ENCODE measurements around the gene TGM5. TPM values are rescaled to one million over a fixed set of nuclear protein-coding genes. Genes with fewer than 3 reads are reported as not detected.
"Not testable (repeated sequence)": the region's sequence is repeated elsewhere in the genome, so short reads cannot be mapped to it uniquely, and the experiment has no call there.

TGM5 gene
- total RNA-seq, 1 experiment from 2014 or later = 0.13 TPM

DNA sequence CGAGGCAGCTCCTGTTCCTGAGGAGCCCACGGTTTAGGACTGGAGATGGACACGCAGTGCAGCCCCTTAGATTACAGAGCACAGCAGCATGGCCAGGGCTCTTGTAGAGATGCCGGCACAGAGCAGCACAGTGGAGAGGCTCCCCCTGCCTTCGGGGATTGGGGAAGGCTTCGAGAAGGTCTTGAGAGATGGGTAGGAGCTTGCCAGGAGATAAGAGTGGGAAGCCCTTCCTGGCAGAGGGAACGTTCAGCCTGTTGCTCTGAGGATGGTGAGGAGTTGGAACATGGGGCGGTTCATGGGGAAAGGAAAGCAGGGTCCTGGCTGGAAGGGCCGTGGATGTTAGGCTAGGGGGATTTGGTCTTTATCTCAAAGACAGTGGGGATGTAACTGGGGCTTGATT, 55.9 kb downstream of the TGM5 start:
- in situ Hi-C loops (cut with HindIII; ENCODE audit: low pct_unique_long_range_greater_than_20kb, low sequenced_read_pairs) = no loop called here
- DNase-seq (ENCODE audit: low read depth, low spot score) = no peak

DNA sequence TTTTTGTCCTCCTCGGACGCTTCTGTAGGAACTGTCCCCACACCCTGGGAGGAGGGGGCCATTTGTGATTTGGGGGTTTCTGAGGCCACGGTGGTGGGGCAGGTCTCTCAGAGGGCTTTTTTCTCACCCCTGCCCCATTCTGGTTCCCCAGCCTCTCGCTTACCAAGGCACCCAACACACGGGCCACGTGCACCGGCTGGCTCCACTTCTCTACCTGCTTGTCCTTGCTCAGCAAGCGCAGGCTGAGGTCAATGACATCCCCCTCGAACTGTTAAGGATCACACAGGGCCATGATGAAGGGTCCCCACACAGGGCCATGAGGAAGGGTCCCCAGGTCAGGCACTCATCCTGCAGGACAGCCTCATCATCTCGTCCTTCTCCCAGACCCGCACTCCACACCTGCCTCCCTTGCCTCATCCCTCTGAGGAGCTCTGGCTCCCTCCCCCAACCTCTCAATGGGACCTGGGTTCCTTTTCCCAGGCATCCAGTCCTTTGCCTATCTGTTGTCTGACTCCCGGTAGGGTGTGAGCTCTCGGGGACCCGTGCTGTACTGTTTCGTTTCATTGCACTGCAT, 56.5 kb downstream of the TGM5 start:
- no peak for DNase-seq (ENCODE audit: low read depth, low spot score)
- in situ Hi-C loops (cut with HindIII; ENCODE audit: low pct_unique_long_range_greater_than_20kb, low sequenced_read_pairs) = no loop called here

DNA sequence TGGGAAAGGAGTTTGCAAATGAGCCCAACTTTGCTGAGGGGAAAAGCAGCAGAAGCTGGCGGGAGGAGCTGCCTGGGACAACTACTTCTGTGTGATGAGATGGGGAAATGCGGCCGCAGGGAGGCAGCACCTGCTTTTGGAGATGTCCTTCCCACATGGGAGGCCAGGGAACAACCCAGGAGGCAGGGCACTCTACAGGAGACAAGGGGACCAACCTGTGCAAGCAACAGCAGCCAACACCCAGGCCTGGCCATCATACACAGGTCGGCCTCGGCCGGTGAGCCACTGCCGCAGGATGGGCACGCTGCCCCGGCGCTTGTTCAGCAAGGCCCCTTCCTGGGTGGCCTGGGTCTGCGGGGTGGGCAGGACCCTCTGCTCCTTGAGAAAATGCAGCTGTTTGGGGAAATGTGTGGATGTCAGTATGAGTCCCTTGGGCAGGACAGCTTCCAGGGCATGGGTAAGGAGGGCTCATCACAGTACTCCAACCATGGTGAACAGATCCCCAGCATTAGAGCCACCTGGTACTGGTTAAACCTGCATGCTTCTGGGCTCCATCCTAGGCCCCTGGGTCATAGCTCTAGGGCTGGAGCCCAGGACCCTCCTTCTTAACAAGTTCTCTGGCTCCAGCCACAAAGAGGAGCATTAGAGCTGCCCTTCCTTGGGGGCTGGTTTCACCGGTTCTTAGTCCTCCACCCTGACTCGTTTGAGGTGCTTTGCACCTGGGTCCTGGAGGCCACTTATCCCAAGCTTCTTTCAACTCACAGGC, 57.5 kb downstream of the TGM5 start:
- DNase-seq (ENCODE audit: low read depth, low spot score) = peak; percentile 51
- in situ Hi-C loops (cut with HindIII; ENCODE audit: low pct_unique_long_range_greater_than_20kb, low sequenced_read_pairs) = no loop called here

DNA sequence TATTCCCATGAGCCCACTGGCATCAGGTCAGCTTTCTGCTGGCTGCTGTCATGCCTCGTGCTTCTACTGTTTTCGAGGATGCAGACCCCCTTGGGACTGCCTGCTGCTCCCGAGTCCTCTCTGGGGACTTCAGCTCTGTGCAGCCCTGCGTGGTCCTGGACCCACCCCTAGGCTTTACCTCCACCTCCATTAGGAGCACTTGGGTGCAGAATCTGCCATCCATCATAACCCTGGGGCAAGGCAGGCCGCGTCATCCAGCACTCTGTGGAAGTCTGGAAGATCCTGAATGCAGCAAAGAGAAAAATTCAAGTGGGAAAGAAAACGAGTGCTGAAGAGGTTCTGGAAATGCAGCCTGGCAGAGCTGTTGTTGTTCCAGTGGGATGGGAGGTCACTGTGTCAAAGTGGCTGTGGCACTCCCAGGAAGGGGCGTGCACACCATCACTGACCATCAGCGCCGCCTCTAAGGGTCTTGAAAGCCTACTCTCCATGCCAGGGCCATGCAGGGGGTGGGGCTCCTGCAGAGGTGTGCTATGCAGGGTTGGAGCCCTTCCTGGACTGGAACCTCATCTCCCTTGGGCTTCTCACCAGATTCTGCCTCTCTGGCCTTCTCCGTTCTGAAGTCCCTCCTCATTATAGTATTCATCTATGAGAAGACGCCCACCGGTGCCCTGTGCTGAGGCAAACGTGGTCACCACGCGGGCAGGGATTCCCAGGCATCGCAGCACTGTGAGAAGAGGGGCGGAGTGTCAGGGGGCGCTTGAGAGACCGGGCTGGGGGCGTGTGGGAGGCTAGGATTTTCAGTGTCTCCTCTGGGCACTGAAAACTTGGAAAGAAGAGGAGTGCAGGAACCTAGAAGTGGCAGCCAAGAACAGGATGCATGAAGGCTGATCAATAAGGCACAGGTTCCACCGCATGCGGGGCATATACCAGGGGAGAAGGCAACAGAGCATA, 58.4 kb downstream of the TGM5 start:
- no peak for DNase-seq (ENCODE audit: low read depth, low spot score)
- in situ Hi-C loops (cut with HindIII; ENCODE audit: low pct_unique_long_range_greater_than_20kb, low sequenced_read_pairs) = no loop called here

DNA sequence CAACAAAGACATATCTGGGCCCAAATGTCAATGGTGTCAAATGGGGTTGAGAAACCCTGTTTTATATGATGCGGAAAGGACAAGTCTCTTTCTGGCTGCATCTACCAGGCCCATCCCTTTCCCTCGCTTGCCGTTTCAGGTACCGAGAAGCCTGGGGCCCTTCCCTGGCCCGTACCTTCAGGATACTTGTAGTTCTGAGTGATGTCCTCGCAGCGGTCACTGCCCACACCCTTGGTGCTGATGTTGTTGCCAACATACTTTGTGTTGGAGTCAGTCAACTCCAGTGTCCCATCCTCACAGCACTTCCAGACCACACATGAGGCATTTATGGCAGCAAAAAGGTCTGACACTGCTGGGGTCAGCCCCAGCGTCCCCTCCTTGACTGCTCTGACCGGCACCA, 59.7 kb downstream of the TGM5 start:
- DNase-seq (ENCODE audit: low read depth, low spot score) = no peak
- in situ Hi-C loops (cut with HindIII; ENCODE audit: low pct_unique_long_range_greater_than_20kb, low sequenced_read_pairs) = no loop called here

DNA sequence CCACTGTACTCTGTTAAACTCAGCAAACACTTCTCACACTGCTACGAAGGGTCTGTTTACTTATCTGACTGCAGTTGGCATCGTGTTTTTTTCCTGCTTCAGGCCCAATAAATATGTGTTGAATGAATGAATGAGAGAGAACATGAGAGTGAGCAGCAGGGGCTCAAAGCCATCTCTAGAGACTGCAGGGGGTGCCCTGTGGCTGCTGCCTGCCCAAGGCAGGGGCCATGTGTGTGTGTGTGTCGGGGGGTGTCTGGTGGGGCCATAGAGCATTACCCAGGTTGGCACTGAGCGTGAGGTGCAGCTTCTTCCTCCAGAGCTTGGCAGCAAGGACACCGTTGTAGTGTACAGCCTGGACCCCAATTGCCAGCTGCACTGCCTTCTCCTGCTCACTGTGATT, 60.7 kb downstream of the TGM5 start:
- no peak for DNase-seq (ENCODE audit: low read depth, low spot score)
- in situ Hi-C loops (cut with HindIII; ENCODE audit: low pct_unique_long_range_greater_than_20kb, low sequenced_read_pairs) = no loop called here

DNA sequence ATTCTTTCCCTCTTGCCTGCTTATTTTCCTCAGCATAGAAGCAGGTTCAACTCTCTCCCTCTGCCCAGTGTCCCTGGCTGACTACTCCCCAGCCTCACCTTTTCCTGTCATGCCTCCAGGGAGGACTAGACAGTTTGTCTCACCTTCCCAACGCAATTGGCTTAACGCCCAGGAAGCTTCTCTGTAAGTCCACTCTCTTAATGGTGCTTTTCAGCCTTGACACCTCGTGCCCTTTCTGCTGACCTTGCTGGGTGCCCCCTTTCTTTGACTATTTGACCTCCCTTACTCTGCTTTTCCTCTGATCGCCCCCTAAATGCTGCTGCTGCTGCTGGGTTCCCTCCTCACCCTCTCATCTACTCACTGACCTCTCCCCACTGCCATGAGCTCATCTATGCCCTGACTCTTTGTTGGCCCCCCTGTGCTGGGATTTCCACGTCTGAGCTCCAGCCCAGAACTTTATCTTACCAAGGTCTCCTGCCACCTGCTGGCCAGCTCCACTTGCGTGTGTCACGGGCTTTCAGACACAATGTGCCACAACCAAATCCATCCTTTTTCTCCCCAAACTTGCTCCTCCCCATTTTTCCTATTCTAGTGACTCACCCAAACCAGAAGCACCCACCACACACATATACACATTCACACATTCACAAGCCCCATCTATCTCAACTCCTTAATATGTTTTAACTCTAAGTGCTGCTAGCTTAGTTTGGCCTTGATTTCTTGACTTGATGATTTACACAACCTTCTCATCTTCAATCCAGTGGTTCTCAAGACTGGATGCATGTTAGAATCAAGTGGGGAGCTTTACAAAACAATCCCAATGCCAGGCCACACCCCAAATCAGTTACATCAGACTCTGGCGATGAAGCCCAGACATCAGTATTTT, 62.5 kb downstream of the TGM5 start:
- peak; percentile 73 for DNase-seq (ENCODE audit: low read depth, low spot score)
- in situ Hi-C loops (cut with HindIII; ENCODE audit: low pct_unique_long_range_greater_than_20kb, low sequenced_read_pairs) = no loop called here

DNA sequence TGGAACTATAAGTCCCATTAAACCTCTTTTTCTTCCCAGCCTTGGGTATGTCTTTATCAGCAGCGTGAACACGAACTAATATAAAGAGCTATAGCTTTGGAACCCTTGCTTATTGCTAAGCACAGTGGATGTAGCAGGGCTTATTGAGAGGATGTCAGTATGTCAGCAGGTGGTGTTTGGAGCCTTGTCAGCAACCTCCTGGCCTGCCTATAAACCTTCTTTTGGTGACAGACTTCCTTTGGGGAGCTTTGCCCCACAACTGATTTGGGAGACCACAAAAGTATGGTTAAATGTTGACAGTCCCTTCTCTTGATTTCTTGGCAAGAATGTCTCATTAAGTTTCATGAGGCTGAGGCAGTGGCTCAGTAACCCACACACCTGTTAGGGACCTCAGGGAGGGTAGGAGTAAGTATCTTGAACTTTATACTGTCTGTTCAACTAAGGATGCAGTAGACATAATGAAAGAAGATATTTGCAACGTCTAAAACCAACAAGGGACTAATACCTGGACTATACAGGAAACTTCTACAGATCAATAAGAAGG, 66.7 kb downstream of the TGM5 start:
- no peak for DNase-seq (ENCODE audit: low read depth, low spot score)
- in situ Hi-C loops (cut with HindIII; ENCODE audit: low pct_unique_long_range_greater_than_20kb, low sequenced_read_pairs) = no loop called here

DNA sequence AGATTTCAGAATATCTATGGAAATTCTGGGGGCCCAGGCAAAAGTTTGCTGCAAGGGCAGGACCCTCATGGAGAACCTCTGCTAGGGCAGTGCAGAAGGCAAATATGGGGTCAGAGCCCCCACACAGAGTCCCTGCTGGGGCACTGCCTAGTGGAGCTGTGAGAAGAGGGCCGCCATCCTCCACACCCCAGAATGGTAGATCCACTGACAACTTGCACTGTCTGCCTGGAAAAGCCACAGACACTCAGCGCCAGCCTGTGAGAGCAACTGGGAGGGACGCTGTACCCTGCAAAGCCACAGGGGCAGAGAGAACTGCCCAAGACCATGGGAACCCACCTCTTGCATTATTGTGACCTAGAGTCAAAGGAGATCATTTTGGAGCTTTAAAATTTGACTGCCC, 67.7 kb downstream of the TGM5 start:
- in situ Hi-C loops (cut with HindIII; ENCODE audit: low pct_unique_long_range_greater_than_20kb, low sequenced_read_pairs) = no loop called here

DNA sequence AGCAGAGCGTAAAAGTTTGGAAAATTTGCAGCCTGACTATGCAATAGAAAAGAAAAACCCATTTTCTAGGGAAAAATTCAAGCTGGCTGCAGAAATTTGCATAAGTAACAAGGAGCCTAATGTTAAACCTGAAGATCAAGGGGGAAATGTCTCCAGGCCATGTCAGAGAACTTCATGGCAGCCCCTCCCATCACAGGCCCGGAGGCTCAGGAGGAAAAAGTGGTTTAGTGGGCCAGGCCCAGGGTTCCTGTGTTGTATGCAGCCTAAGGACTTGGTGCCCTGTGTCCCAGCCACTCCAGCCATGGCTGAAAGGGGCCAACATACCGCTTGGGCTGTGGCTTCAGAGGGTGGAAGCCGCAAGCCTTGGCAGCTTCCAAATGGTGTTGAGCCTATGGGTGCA, 68.2 kb downstream of the TGM5 start:
- in situ Hi-C loops (cut with HindIII; ENCODE audit: low pct_unique_long_range_greater_than_20kb, low sequenced_read_pairs); DNase-seq (ENCODE audit: low read depth, low spot score): not testable (repeated sequence)

More for the DNA sequence above, 67.7 kb downstream of the TGM5 start:
- DNase-seq (ENCODE audit: low read depth, low spot score) = no peak

DNA sequence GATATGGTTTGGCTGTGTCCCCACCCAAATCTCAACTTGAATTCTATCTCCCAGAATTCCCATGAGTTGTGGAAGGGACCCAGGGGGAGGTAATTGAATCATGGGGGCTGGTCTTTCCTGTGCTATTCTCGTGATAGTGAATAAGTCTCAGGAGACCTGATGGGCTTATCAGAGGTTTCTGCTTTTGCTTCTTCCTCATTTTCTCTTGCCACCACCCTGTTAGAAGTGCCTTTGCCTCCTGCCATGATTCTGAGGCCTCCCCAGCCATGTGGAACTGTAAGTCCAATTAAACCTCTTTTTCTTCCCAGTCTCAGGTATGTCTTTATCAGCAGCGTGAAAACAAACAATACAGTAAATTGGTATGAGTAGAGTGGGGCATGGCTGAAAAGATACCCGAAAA, 69.0 kb downstream of the TGM5 start:
- DNase-seq (ENCODE audit: low read depth, low spot score); in situ Hi-C loops (cut with HindIII; ENCODE audit: low pct_unique_long_range_greater_than_20kb, low sequenced_read_pairs): not testable (repeated sequence)

DNA sequence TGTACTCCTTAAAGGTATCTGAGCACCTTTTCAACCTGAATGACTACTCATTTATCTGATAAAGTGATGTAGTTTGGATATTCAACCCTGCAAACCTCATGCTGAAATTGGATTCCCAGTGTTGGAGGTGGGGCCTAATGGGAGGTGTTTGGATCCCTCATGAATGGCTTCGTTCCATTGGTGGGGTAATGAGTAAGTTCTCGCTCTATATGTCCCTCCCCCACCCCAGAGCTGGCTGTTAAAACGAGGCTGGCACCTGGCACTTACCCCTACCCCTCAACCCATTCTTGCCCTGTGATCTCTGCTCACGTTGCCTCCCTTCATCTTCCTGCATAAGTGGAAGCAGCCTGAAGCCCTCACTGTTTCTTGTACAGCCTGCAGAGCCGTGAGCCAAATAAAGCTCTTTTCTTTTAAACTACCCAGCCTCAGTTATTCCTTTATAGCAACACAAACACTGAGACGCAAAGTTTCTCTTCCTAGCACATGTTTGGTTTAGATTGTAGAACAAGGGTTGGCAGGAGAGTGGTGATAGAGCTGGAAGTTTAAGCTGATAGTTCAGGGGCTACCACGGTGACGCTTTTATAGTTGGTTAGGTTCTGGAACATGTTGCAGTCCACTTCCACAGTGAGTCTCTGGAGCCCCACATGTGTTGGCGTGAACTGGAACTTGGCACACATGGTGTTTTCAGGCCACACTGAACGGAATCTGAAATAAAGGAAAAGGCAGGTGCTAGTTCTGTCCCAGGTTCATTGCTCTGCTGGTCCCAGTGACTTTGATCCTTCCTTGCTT, 69.8 kb downstream of the TGM5 start:
- in situ Hi-C loops (cut with HindIII; ENCODE audit: low pct_unique_long_range_greater_than_20kb, low sequenced_read_pairs) = no loop called here
- no peak for DNase-seq (ENCODE audit: low read depth, low spot score)

DNA sequence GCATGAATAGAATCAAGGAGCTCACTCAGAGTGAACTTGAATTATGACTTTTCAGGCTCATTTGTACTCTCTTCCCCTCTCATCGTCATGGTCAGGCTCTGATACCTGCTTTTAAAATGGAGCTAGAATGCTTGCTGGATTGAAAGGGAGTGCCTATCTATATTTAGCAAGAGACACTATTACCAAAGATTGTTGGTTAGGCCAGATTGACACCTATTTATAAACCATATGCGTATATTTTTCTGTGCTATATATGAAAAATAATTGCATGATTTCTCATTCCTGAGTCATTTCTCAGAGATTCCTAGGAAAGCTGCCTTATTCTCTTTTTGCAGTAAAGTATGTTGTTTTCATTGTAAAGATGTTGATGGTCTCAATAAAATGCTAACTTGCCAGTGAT, 71.9 kb downstream of the TGM5 start:
- in situ Hi-C loops (cut with HindIII; ENCODE audit: low pct_unique_long_range_greater_than_20kb, low sequenced_read_pairs) = no loop called here
- DNase-seq (ENCODE audit: low read depth, low spot score) = no peak

DNA sequence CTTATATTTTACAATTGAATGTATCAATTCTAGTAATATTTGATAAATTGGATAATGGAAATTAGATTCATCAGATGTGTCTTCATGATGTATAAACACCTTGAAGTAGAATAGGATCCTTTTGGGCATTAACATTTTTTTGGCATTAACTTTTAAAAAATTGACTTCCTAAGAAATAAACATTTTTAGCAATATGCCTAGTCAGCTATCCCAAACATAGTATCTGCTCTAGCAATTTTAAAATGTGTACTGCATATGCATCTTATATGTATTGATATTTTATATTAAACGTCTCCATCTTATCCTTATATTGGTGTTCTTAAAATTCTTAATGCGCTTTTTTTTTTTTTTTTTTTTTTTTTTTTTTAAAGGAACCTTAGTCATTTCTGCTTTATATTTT, 73.0 kb downstream of the TGM5 start:
- in situ Hi-C loops (cut with HindIII; ENCODE audit: low pct_unique_long_range_greater_than_20kb, low sequenced_read_pairs) = no loop called here
- DNase-seq (ENCODE audit: low read depth, low spot score) = no peak

DNA sequence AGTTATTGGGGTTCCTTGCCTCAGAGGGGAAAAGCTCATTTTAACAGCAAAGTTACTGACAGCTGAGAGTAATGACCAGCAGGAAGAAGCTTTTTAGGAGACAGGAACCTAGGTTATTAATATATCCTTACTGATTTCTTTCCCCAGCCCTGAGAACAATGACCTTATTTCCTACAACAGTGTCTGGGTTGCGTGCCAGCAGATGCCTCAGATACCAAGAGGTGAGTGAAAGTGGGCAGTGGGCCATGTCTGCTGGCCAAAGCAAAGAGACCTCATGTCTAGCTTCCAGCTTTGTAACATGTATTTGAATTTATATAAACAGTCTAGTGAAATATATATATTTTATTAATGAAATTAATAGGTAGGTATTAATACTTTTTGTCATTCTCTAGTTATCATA, 76.5 kb downstream of the TGM5 start:
- in situ Hi-C loops (cut with HindIII; ENCODE audit: low pct_unique_long_range_greater_than_20kb, low sequenced_read_pairs) = no loop called here
- DNase-seq (ENCODE audit: low read depth, low spot score) = no peak

DNA sequence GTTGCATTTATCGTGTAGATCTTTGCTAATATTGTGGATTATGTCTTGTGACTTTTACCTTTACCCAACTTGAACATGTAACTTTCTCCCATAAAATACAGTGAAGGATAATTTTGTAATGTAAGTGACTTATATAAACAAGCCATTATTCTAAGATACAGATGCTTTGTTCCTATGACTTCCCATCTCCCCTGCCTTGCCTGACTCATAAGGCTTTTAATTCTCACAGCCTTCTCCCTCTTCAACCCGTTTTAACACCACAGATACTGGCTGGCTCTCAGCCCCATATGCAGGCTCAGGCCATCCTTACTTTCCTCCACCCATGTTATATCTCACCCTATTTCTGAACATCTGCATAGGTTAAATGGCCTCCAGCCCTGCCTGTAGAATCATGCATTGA, 77.4 kb downstream of the TGM5 start:
- DNase-seq (ENCODE audit: low read depth, low spot score) = peak; percentile 13
- in situ Hi-C loops (cut with HindIII; ENCODE audit: low pct_unique_long_range_greater_than_20kb, low sequenced_read_pairs) = no loop called here

Data from SK-MEL-5 (cell line).